ENCODE results near the gene WDPCP. TPM values are rescaled to one million over a fixed set of nuclear protein-coding genes. Genes with fewer than 3 reads are reported as not detected.
A peak's percentile ranks its signal among the peaks of the same experiment; 100 is the strongest.

Gene WDPCP
- total and polyA plus RNA-seq, 2 of the 13 experiments (the other 11 are each of a cell fraction or from before 2014, with no cell fraction given): 2.9 to 5.2 TPM

GRCh38 chr2:63283273-63283672, 305.0 kb downstream of the WDPCP start:
- Histone ChIP-seq H3K4me1 (ENCODE audit: insufficient read depth, low read length) (no peaks in the 10 kb centered on the region), H3K4me3 (replicated peaks in 1 of 3; ENCODE audit: insufficient read depth in 1 of 3, low read depth in 2 of 3, low read length in 3 of 3) (no peak overlapping the region), H3K27me3 (ENCODE audit: control insufficient read depth in 1 of 2, insufficient read depth in 2 of 2, low read length in 2 of 2) (no peaks in the 10 kb centered on the region), H4K20me1 (ENCODE audit: insufficient read depth, low read length) (no peaks in the 10 kb centered on the region), H3K27ac (ENCODE audit: extremely low read length, insufficient read depth, low read length) (no peak overlapping the region), H3K9ac (ENCODE audit: insufficient read depth, low read depth, low read length) (no peak overlapping the region), H3K4me2 (ENCODE audit: low read depth, low read length) (no peak overlapping the region), H3K79me2 (ENCODE audit: insufficient read depth, low read length) (no peaks in the 10 kb centered on the region), H3K9me3 (ENCODE audit: low read length) (no peaks in the 10 kb centered on the region), H3K36me3 (replicated peaks in 1 of 2; ENCODE audit: control insufficient read depth in 1 of 2, insufficient read depth in 2 of 2, low read length in 2 of 2) (no peaks in the 10 kb centered on the region), H2AFZ (ENCODE audit: low read length) (no peak overlapping the region)
- ChIA-PET POLR2A (no interaction called here), CTCF (ENCODE audit: low intra/inter-chr PET ratio, low total read pairs) (no interaction called here)
- no TSS peak for BruUV-seq (replicated peaks)
- in situ Hi-C loops (cut with HindIII; ENCODE audit: extremely low pct_ligation_motif_present, low pct_unique_long_range_greater_than_20kb) (loop anchor here (25.0 kb wide), 1 partner anchor 196 kb away; no protein-coding TSS in a partner anchor), intact Hi-C loops (cut with micrococcal nuclease; ENCODE audit: unreplicated experiment) (no loop called here)
- TF ChIP-seq MAF1 (CRISPR knock-in tag; IDR thresholded peaks at IDR 0.05; ENCODE audit: borderline replicate concordance) (no peak), ZBTB40 (IDR thresholded peaks at IDR 0.05) (no peak), ZBTB40 (CRISPR knock-in tag; IDR thresholded peaks at IDR 0.05) (peak; percentile 77; the same call in 1 of the 2 replicates), ATF6 (CRISPR knock-in tag; conservative IDR thresholded peaks at IDR 0.05) (no peak)
- 85% methylated on average over 6 of the region's 6 CpGs for WGBS (ENCODE audit: low lambda C conversion rate)
- no peak for FAIRE-seq
- no peak for ATAC-seq
- DNase-seq (ENCODE audit: low spot score): no peak

Data from HepG2 (cell line).